ENCODE results near the gene SNAP91.

GRCh38 chr6:83597051-83597450 is 111.8 kb downstream of the SNAP91 start:
- TF ChIP-seq CTCF (IDR thresholded peaks at IDR 0.05) = no peak
- TF ChIP-seq POLR2A (IDR thresholded peaks at IDR 0.05) = no peak

Measured in right lobe of liver (tissue), 4 donors.